ENCODE measurements around the gene ARMCX4.
"Not testable (repeated sequence)": the region's sequence is repeated elsewhere in the genome, so short reads cannot be mapped to it uniquely, and the experiment has no call there.

ARMCX4 gene

GRCh38 chrX:101485212-101485949 lies at the start of gene ARMCX4:
Gene ARMCX4 (plus strand): TSS chrX:101485456. CDS start chrX:101488590, 3,134 bp downstream.
- peak; percentile 29 for DNase-seq

- DNase-seq, result no peak
These were observed 43.2 kb upstream of the ARMCX4 start for GRCh38 chrX:101442085-101442484.

- no peak for DNase-seq
These were observed 36.0 kb upstream of the ARMCX4 start for GRCh38 chrX:101449279-101449678.

- no peak for DNase-seq
These were observed 35.2 kb upstream of the ARMCX4 start for GRCh38 chrX:101450085-101450484.

- no peak for DNase-seq
These were observed 34.3 kb upstream of the ARMCX4 start for GRCh38 chrX:101450961-101451360.

- DNase-seq, result no peak
These were observed 33.2 kb upstream of the ARMCX4 start for GRCh38 chrX:101452056-101452455.

GRCh38 chrX:101460669-101461068 lies 24.6 kb upstream of the ARMCX4 start:
- DNase-seq, result no peak

GRCh38 chrX:101462892-101463291 lies 22.4 kb upstream of the ARMCX4 start:
- peak; percentile 2 for DNase-seq

- no peak for DNase-seq
These were observed 6.9 kb upstream of the ARMCX4 start for GRCh38 chrX:101478366-101478765.

- DNase-seq, result no peak
These were observed 3.0 kb upstream of the ARMCX4 start for GRCh38 chrX:101482296-101482695.

GRCh38 chrX:101483705-101484104 lies 1.6 kb upstream of the ARMCX4 start:
- no peak for DNase-seq

- no peak for DNase-seq
These were observed 1.1 kb upstream of the ARMCX4 start for GRCh38 chrX:101484135-101484534.

GRCh38 chrX:101488796-101489195 lies 3.5 kb downstream of the ARMCX4 start:
- no peak for DNase-seq

- no peak for DNase-seq
These were observed 6.7 kb downstream of the ARMCX4 start for GRCh38 chrX:101491943-101492342.

GRCh38 chrX:101493225-101493624 lies 8.0 kb downstream of the ARMCX4 start:
- no peak for DNase-seq

GRCh38 chrX:101502929-101503328 lies 17.7 kb downstream of the ARMCX4 start:
- DNase-seq, result not testable (repeated sequence)

GRCh38 chrX:101507372-101507771 lies 22.1 kb downstream of the ARMCX4 start:
- DNase-seq, result no peak

GRCh38 chrX:101507986-101508385 lies 22.7 kb downstream of the ARMCX4 start:
- DNase-seq, result no peak

- no peak for DNase-seq
These were observed 45.7 kb downstream of the ARMCX4 start for GRCh38 chrX:101530944-101531343.
